ENCODE measurements around the gene PKMYT1.

PKMYT1 gene

GRCh38 chr16:2992383-2993081 lies 12.3 kb upstream of the PKMYT1 start:
- DNase-seq: no peak

GRCh38 chr16:2991566-2992261 lies 11.5 kb upstream of the PKMYT1 start:
- DNase-seq: no peak

- DNase-seq: no peak
Observed at GRCh38 chr16:2990891-2991290, 10.6 kb upstream of the PKMYT1 start.

GRCh38 chr16:2988590-2989099 lies 8.4 kb upstream of the PKMYT1 start:
- DNase-seq: no peak

GRCh38 chr16:2987833-2988232 lies 7.6 kb upstream of the PKMYT1 start:
- DNase-seq: no peak

GRCh38 chr16:2987286-2987685 lies 7.0 kb upstream of the PKMYT1 start:
- DNase-seq: no peak

GRCh38 chr16:2986623-2987188 lies 6.5 kb upstream of the PKMYT1 start:
- no peak for DNase-seq

- DNase-seq: no peak
Observed at GRCh38 chr16:2985893-2986355, 5.7 kb upstream of the PKMYT1 start.

- DNase-seq: no peak
Observed at GRCh38 chr16:2985462-2985861, 5.2 kb upstream of the PKMYT1 start.

GRCh38 chr16:2983706-2984136 lies 3.5 kb upstream of the PKMYT1 start:
- DNase-seq: peak; percentile 48

GRCh38 chr16:2982402-2982801 lies 2.2 kb upstream of the PKMYT1 start:
- DNase-seq: no peak

- DNase-seq: no peak
Observed at GRCh38 chr16:2981899-2982250, 1.6 kb upstream of the PKMYT1 start.

- no peak for DNase-seq
Observed at GRCh38 chr16:2981177-2981898, 1.1 kb upstream of the PKMYT1 start.

- no peak for DNase-seq
Observed at GRCh38 chr16:2979669-2980226, 498 bp downstream of the PKMYT1 start.

GRCh38 chr16:2977440-2977839 lies 2.8 kb downstream of the PKMYT1 start:
- no peak for DNase-seq

GRCh38 chr16:2976673-2977072 lies 3.6 kb downstream of the PKMYT1 start:
- no peak for DNase-seq

GRCh38 chr16:2976201-2976600 lies 4.0 kb downstream of the PKMYT1 start:
- no peak for DNase-seq

- no peak for DNase-seq
Observed at GRCh38 chr16:2975161-2975795, 5.0 kb downstream of the PKMYT1 start.

- DNase-seq: no peak
Observed at GRCh38 chr16:2974319-2975056, 5.8 kb downstream of the PKMYT1 start.

GRCh38 chr16:2973605-2974318 lies 6.5 kb downstream of the PKMYT1 start:
- no peak for DNase-seq

- DNase-seq: no peak
Observed at GRCh38 chr16:2973093-2973492, 7.2 kb downstream of the PKMYT1 start.

Data from activated CD4-positive, alpha-beta T cell treated with anti-CD3 and anti-CD28 coated beads for 1 hour (primary cell).